Measurements from ENCODE around the gene KCTD16.

KCTD16 gene

GRCh38 chr5:144369006-144369405 is 198.3 kb downstream of the KCTD16 start:
- Histone ChIP-seq H3K4me1 (ENCODE audit: control insufficient read depth, insufficient read depth, low read length) (no peaks in the 10 kb centered on the region), H3K9me3 (ENCODE audit: control insufficient read depth, insufficient read depth, low read depth, low read length) (no peaks in the 10 kb centered on the region), H3K4me3 (ENCODE audit: low read depth, low read length) (no peak overlapping the region), H3K36me3 (ENCODE audit: control insufficient read depth in 2 of 2, insufficient read depth in 1 of 2, low read length in 2 of 2) (no peaks in the 10 kb centered on the region), H3K27ac (ENCODE audit: extremely low read depth, low read depth, low read length) (no peak overlapping the region)
- CTCF ChIA-PET: interaction anchor here (0.6 kb wide), 1 partner anchor 74 kb away, joined by 3 read pairs; no protein-coding TSS in a partner anchor
- POLR2A ChIA-PET: no interaction called here
- TF ChIP-seq ZNF16 (tag by site-specific recombination; IDR thresholded peaks at IDR 0.05; ENCODE audit: low read depth) (no peak), ZNF830 (tag by site-specific recombination; IDR thresholded peaks at IDR 0.05; ENCODE audit: low read depth) (no peak), ZNF157 (tag by site-specific recombination; IDR thresholded peaks at IDR 0.05) (no peak)

GRCh38 chr5:144370273-144370672 is 199.6 kb downstream of the KCTD16 start:
- TF ChIP-seq KLF7 (tag by site-specific recombination; IDR thresholded peaks at IDR 0.05; ENCODE audit: borderline replicate concordance) (no peak), ZNF133 (tag by site-specific recombination; IDR thresholded peaks at IDR 0.05) (no peak), ZNF501 (tag by site-specific recombination; IDR thresholded peaks at IDR 0.05) (no peak), ZNF600 (tag by site-specific recombination; IDR thresholded peaks at IDR 0.05) (no peak), PRDM2 (tag by site-specific recombination; IDR thresholded peaks at IDR 0.05; ENCODE audit: borderline replicate concordance) (no peak), ZNF362 (tag by site-specific recombination; IDR thresholded peaks at IDR 0.05) (no peak)
- TF ChIP-seq, protein P1, sequence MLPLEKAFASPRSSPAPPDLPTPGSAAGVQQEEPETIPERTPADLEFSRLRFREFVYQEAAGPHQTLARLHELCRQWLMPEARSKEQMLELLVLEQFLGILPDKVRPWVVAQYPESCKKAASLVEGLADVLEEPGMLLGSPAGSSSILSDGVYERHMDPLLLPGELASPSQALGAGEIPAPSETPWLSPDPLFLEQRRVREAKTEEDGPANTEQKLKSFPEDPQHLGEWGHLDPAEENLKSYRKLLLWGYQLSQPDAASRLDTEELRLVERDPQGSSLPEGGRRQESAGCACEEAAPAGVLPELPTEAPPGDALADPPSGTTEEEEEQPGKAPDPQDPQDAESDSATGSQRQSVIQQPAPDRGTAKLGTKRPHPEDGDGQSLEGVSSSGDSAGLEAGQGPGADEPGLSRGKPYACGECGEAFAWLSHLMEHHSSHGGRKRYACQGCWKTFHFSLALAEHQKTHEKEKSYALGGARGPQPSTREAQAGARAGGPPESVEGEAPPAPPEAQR (tag by site-specific recombination; IDR thresholded peaks at IDR 0.05): no peak
- no peaks in the 10 kb centered on the region for H3K9me3 ChIP-seq (ENCODE audit: control insufficient read depth, insufficient read depth, low read depth, low read length)
- H3K4me3 ChIP-seq (ENCODE audit: low read depth, low read length): no peak overlapping the region
- no peak overlapping the region for H3K27ac ChIP-seq (ENCODE audit: extremely low read depth, low read depth, low read length)
- POLR2A ChIA-PET: no interaction called here
- CTCF ChIA-PET: interaction anchor here (0.5 kb wide), 1 partner anchor 1321 kb away, joined by 3 read pairs; no protein-coding TSS in a partner anchor
- H3K36me3 ChIP-seq (ENCODE audit: control insufficient read depth in 2 of 2, insufficient read depth in 1 of 2, low read length in 2 of 2): no peaks in the 10 kb centered on the region
- H3K4me1 ChIP-seq (ENCODE audit: control insufficient read depth, insufficient read depth, low read length): no peaks in the 10 kb centered on the region

- CTCF ChIA-PET: interaction anchor here (0.6 kb wide), 2 partner anchors 157 to 164 kb away, joined by 3 to 5 read pairs; no protein-coding TSS in a partner anchor
- Histone ChIP-seq H3K36me3 (ENCODE audit: control insufficient read depth in 2 of 2, insufficient read depth in 1 of 2, low read length in 2 of 2) (no peaks in the 10 kb centered on the region), H3K4me1 (ENCODE audit: control insufficient read depth, insufficient read depth, low read length) (no peaks in the 10 kb centered on the region), H3K4me3 (ENCODE audit: low read depth, low read length) (no peak overlapping the region), H3K9me3 (ENCODE audit: control insufficient read depth, insufficient read depth, low read depth, low read length) (no peaks in the 10 kb centered on the region), H3K27ac (ENCODE audit: extremely low read depth, low read depth, low read length) (no peak overlapping the region)
- POLR2A ChIA-PET: no interaction called here
- TF ChIP-seq ZNF266 (tag by site-specific recombination; IDR thresholded peaks at IDR 0.05; ENCODE audit: low read depth) (no peak), ZBTB26 (tag by site-specific recombination; optimal IDR thresholded peaks at IDR 0.05) (no peak), HOXA7 (CRISPR knock-in tag; IDR thresholded peaks at IDR 0.05; ENCODE audit: borderline replicate concordance) (no peak), BCL11B (tag by site-specific recombination; IDR thresholded peaks at IDR 0.05; ENCODE audit: low read depth) (no peak), INSM2 (tag by site-specific recombination; IDR thresholded peaks at IDR 0.05) (no peak), ZNF394 (tag by site-specific recombination; IDR thresholded peaks at IDR 0.05; ENCODE audit: borderline replicate concordance) (no peak)
Observed at GRCh38 chr5:144374637-144375036, 204.0 kb downstream of the KCTD16 start.
